Kidney (tissue), 14 donors: Measurements from ENCODE around the gene MFAP4. TPM values are rescaled to one million over a fixed set of nuclear protein-coding genes. Genes with fewer than 3 reads are reported as not detected.

Experiments used
- DNase-seq, 5 donors: peaks; one replicate each; pipeline ENCODE4 v3.0.0-alpha.2; 2013 to 2020
- FAIRE-seq: peaks from 2 replicates; lab custom pipeline; 2012; peaks lifted over from hg19 to GRCh38; lab: Jason Lieb, UNC
- H3K27ac ChIP-seq, 2 donors: one replicate each; pipeline ENCODE4 v1.7.0; 2013; ENCODE audit warnings: low read depth in 2 of 2, low read length in 2 of 2, inconsistent platforms in 1 of 2
- H3K27me3 ChIP-seq: one replicate; pipeline ENCODE4 v1.7.1; 2013; ENCODE audit warnings: low read length, inconsistent platforms; ENCODE audit not compliant: control insufficient read depth, insufficient read depth
- H3K36me3 ChIP-seq, 3 donors: one replicate each; pipeline versions ENCODE4 v1.7.0 to v1.7.1; 2013; ENCODE audit warnings: low read length in 3 of 3, control low read depth in 1 of 3, inconsistent platforms in 1 of 3; ENCODE audit not compliant: insufficient read depth in 3 of 3, control insufficient read depth in 2 of 3
- H3K4me1 ChIP-seq, 3 donors: one replicate each; pipeline versions ENCODE4 v1.7.0 to v1.7.1; 2013; ENCODE audit warnings: low read length in 3 of 3, inconsistent platforms in 1 of 3, low read depth in 1 of 3; ENCODE audit not compliant: control insufficient read depth in 2 of 3, insufficient read depth in 2 of 3
- H3K4me3 ChIP-seq, 3 donors: one replicate each; pipeline versions ENCODE4 v1.7.0 to v1.8.1; 2013; ENCODE audit warnings: low read length in 3 of 3, control low read depth in 1 of 3, inconsistent platforms in 1 of 3
- H3K9ac ChIP-seq, 3 donors: one replicate each; pipeline versions ENCODE4 v1.7.0 to v1.7.1; 2013; ENCODE audit warnings: low read length in 3 of 3, control low read depth in 1 of 3, inconsistent platforms in 1 of 3
- H3K9me3 ChIP-seq, 3 donors: one replicate each; pipeline versions ENCODE4 v1.7.0 to v1.7.1; 2013; ENCODE audit warnings: low read length in 3 of 3, control low read depth in 1 of 3, inconsistent platforms in 1 of 3; ENCODE audit not compliant: control insufficient read depth in 2 of 3, insufficient read depth in 1 of 3
- CTCF ChIP-seq: IDR thresholded peaks from 3 replicates; pipeline ENCODE4 v1.5.1; 2012; ENCODE audit warnings: mild to moderate bottlenecking, moderate library complexity, borderline replicate concordance; ENCODE audit not compliant: insufficient read depth; ENCODE audit errors: extremely low read depth
- intact Hi-C: fragments of 100-400 bp; cut with DNase I; formaldehyde crosslinking; loops from one replicate; pipeline ENCODE4 v1.11.1; 2022
- polyA plus RNA-seq: library from polyadenylated mRNA; stranded (reverse); fragments of 350-450 nt; fragmentation: Illumina TruSeq; extraction: RNeasy Lipid Tissue Mini Kit (QIAGEN cat#74804); gene quantifications from one replicate; pipeline ENCODE4 v1.2.3, GENCODE V29; 2014; ENCODE audit warnings: low read depth, low replicate concordance; ENCODE audit not compliant: insufficient read depth
- total RNA-seq: library from RNA; stranded (reverse); fragmentation: NEBNext Ultra II Directional; extraction: Animal tissue kit (Norgen Biotek cat#: 25700); gene quantifications from one replicate; pipeline ENCODE4 v1.2.1, GENCODE V29; 2021
- donor health status: control.
- donor health status: control.
- donor health status: control.
- donor health status: control.
- donor health status: control.
- donor health status: DM: yes; HTN: yes; CAD: no.
- donor health status: Normal renal cell carcinoma (clear cell type).

MFAP4 gene
- total and polyA plus RNA-seq, 2 donors from 2014 or later = 27.6 to 51.1 TPM

- no peaks in the 10 kb centered on the region for H3K9me3 ChIP-seq
- FAIRE-seq = no peak
These were observed 45.1 kb downstream of the MFAP4 start for GRCh38 chr17:19341641-19342610.

GRCh38 chr17:19341211-19341631 is 45.8 kb downstream of the MFAP4 start:
- no peak overlapping the region for H3K4me3 ChIP-seq

More at GRCh38 chr17:19341641-19342610, 45.1 kb downstream of the MFAP4 start:
- no peak overlapping the region for H3K4me3 ChIP-seq
- H3K9ac ChIP-seq = no peak overlapping the region
- H3K27me3 ChIP-seq = no peaks in the 10 kb centered on the region
- TF ChIP-seq CTCF = no peak
- intact Hi-C loops = no loop called here
- peaks cover 0 to 16% (median 10%) of the 10 kb centered on the region in 3 donors for H3K4me1 ChIP-seq
- no peaks in the 10 kb centered on the region for H3K36me3 ChIP-seq
- H3K27ac ChIP-seq = no peak overlapping the region
- DNase-seq = peak in 4 of 5 donors; percentile 30 to 76 (median 58)

GRCh38 chr17:19339341-19339815 is 47.6 kb downstream of the MFAP4 start:
- DNase-seq (no peak), FAIRE-seq (no peak)

More at GRCh38 chr17:19341211-19341631, 45.8 kb downstream of the MFAP4 start:
- no peak overlapping the region for H3K9ac ChIP-seq
- DNase-seq = peak in 1 of 5 donors; percentile 33
- peaks cover 0 to 16% (median 10%) of the 10 kb centered on the region in 3 donors for H3K4me1 ChIP-seq
- no peaks in the 10 kb centered on the region for H3K27me3 ChIP-seq
- FAIRE-seq = no peak
- no peaks in the 10 kb centered on the region for H3K36me3 ChIP-seq
- no peak for TF ChIP-seq CTCF
- H3K27ac ChIP-seq = no peak overlapping the region
- no peaks in the 10 kb centered on the region for H3K9me3 ChIP-seq
- intact Hi-C loops = no loop called here

More at GRCh38 chr17:19339341-19339815, 47.6 kb downstream of the MFAP4 start:
- H3K27me3 ChIP-seq = no peaks in the 10 kb centered on the region
- H3K9me3 ChIP-seq = no peaks in the 10 kb centered on the region
- no peak for TF ChIP-seq CTCF
- H3K4me3 ChIP-seq = no peak overlapping the region
- H3K4me1 ChIP-seq = peaks cover 0 to 14% (median 6%) of the 10 kb centered on the region in 3 donors
- no peak overlapping the region for H3K9ac ChIP-seq
- intact Hi-C loops = no loop called here
- H3K36me3 ChIP-seq = no peaks in the 10 kb centered on the region
- no peak overlapping the region for H3K27ac ChIP-seq
